Right ventricle myocardium superior (tissue), 1 donor: ENCODE data around the gene LRRC23. TPM values are rescaled to one million over a fixed set of nuclear protein-coding genes. Genes with fewer than 3 reads are reported as not detected.
"Not testable (repeated sequence)": the region's sequence is repeated elsewhere in the genome, so short reads cannot be mapped to it uniquely, and the experiment has no call there.

Experiments
- ATAC-seq: fragments of 200-7000 bp; cut with Tn5 transposase; one replicate; pipeline ENCODE4 v1.9.1; 2020; ENCODE audit warnings: mild to moderate bottlenecking; ENCODE audit not compliant: poor library complexity
- DNase-seq: peaks from one replicate; pipeline ENCODE4 v3.0.0-alpha.2; 2020
- intact Hi-C: fragments of 100-400 bp; cut with DNase I; formaldehyde crosslinking; loops from one replicate; pipeline ENCODE4 v1.11.2; 2022
- total RNA-seq: library from RNA; stranded (reverse); fragmentation: NEBNext Ultra II Directional; extraction: Animal tissue kit (Norgen Biotek cat#: 25700); gene quantifications from one replicate; pipeline ENCODE4 v1.2.1, GENCODE V29; 2021
- donor health status: DM: no; HTN: yes; CAD: no; lungs with severe emphysema.

LRRC23 gene
- total RNA-seq, 1 donor from 2014 or later: 8.2 TPM

GRCh38 chr12:6871052-6871957 lies 33.3 kb upstream of the LRRC23 start:
- DNase-seq: peak; percentile 49
- intact Hi-C loops: no loop called here
- no peak for ATAC-seq

GRCh38 chr12:6872073-6873048 lies 32.3 kb upstream of the LRRC23 start:
- ATAC-seq: peak; percentile 75
- peak; percentile 92 for DNase-seq
- intact Hi-C loops: no loop called here

- intact Hi-C loops: no loop called here
- ATAC-seq (peak; percentile 92), DNase-seq (peak; percentile 99)
Measured at GRCh38 chr12:6873094-6874014, 31.3 kb upstream of the LRRC23 start, which contains the start of gene SPSB2. TSS of gene SPSB2 (minus strand) at chr12:6873303. CDS start at chr12:6872901, 402 bp downstream.

GRCh38 chr12:6874015-6874368 lies 30.6 kb upstream of the LRRC23 start:
- intact Hi-C loops, DNase-seq, ATAC-seq: not testable (repeated sequence)

GRCh38 chr12:6879824-6880223 lies 24.8 kb upstream of the LRRC23 start:
- intact Hi-C loops, DNase-seq, ATAC-seq: not testable (repeated sequence)

- ATAC-seq (no peak), DNase-seq (no peak)
- intact Hi-C loops: no loop called here
Measured at GRCh38 chr12:6883252-6883651, 21.4 kb upstream of the LRRC23 start.

- no peak for ATAC-seq
- peak; percentile 31 for DNase-seq
- intact Hi-C loops: no loop called here
Measured at GRCh38 chr12:6883683-6884082, 20.9 kb upstream of the LRRC23 start.

- intact Hi-C loops: no loop called here
- ATAC-seq: no peak
- peak; percentile 30 for DNase-seq
Measured at GRCh38 chr12:6884539-6884938, 20.1 kb upstream of the LRRC23 start.

- ATAC-seq, intact Hi-C loops: not testable (repeated sequence)
- peak; percentile 3 for DNase-seq
Measured at GRCh38 chr12:6886206-6886999, 18.2 kb upstream of the LRRC23 start.

GRCh38 chr12:6887460-6887859 lies 17.2 kb upstream of the LRRC23 start:
- DNase-seq: no peak
- intact Hi-C loops: no loop called here
- ATAC-seq: no peak

- intact Hi-C loops: no loop called here
- ATAC-seq (no peak), DNase-seq (no peak)
Measured at GRCh38 chr12:6888360-6888759, 16.3 kb upstream of the LRRC23 start.

GRCh38 chr12:6888794-6889193 lies 15.8 kb upstream of the LRRC23 start:
- ATAC-seq, intact Hi-C loops: not testable (repeated sequence)
- DNase-seq: peak; percentile 1

GRCh38 chr12:6889775-6890573 lies 14.6 kb upstream of the LRRC23 start:
- intact Hi-C loops, ATAC-seq: not testable (repeated sequence)
- DNase-seq: peak; percentile 47

- peak; percentile 99 for DNase-seq
- intact Hi-C loops: no loop called here
- ATAC-seq: peak; percentile 99
Measured at GRCh38 chr12:6890789-6891645, 13.6 kb upstream of the LRRC23 start.

GRCh38 chr12:6891646-6892001 lies 13.0 kb upstream of the LRRC23 start:
- intact Hi-C loops: no loop called here
- ATAC-seq (no peak), DNase-seq (peak; percentile 1)

GRCh38 chr12:6892683-6893082 lies 11.9 kb upstream of the LRRC23 start:
- peak; percentile 5 for DNase-seq
- ATAC-seq, intact Hi-C loops: not testable (repeated sequence)
